HG02981 (cell line): Measurements from ENCODE around the gene NRL.
A peak's percentile ranks its signal among the peaks of the same experiment; 100 is the strongest.
"Not testable (repeated sequence)": the region's sequence is repeated elsewhere in the genome, so short reads cannot be mapped to it uniquely, and the experiment has no call there.

ENCODE experiments used
- ATAC-seq: cut with Tn5 transposase; IDR thresholded peaks from one replicate; pipeline ENCODE4 v1.9.1; 2021; ENCODE audit warnings: mild to moderate bottlenecking, moderate library complexity; ENCODE audit not compliant: unreplicated experiment

NRL gene

GRCh38 chr14:24127673-24128072 is 12.9 kb upstream of the NRL start:
- no peak for ATAC-seq

GRCh38 chr14:24126939-24127338 is 12.2 kb upstream of the NRL start:
- no peak for ATAC-seq

GRCh38 chr14:24123424-24124417 is 9.0 kb upstream of the NRL start:
- peak; percentile 45 for ATAC-seq

- no peak for ATAC-seq
Observed at GRCh38 chr14:24122898-24123297, 8.1 kb upstream of the NRL start.

GRCh38 chr14:24122416-24122815 is 7.7 kb upstream of the NRL start:
- ATAC-seq = no peak

- no peak for ATAC-seq
Observed at GRCh38 chr14:24121210-24121609, 6.5 kb upstream of the NRL start.

- no peak for ATAC-seq
Observed at GRCh38 chr14:24119691-24120090, 4.9 kb upstream of the NRL start.

GRCh38 chr14:24117179-24117578 is 2.4 kb upstream of the NRL start:
- no peak for ATAC-seq

- no peak for ATAC-seq
Observed at GRCh38 chr14:24116128-24116814, 1.5 kb upstream of the NRL start.

GRCh38 chr14:24115422-24116127 is 826 bp upstream of the NRL start:
- no peak for ATAC-seq

GRCh38 chr14:24113801-24114531 is 783 bp downstream of the NRL start:
- ATAC-seq = peak; percentile 29

GRCh38 chr14:24113379-24113800 is 1.4 kb downstream of the NRL start:
- ATAC-seq = no peak

GRCh38 chr14:24110523-24110922 is 4.2 kb downstream of the NRL start:
- ATAC-seq = no peak

GRCh38 chr14:24110060-24110459 is 4.7 kb downstream of the NRL start:
- ATAC-seq = no peak

- no peak for ATAC-seq
Observed at GRCh38 chr14:24108336-24108874, 6.3 kb downstream of the NRL start.

GRCh38 chr14:24106672-24107271 is 8.0 kb downstream of the NRL start:
- ATAC-seq = no peak

- ATAC-seq = not testable (repeated sequence)
Observed at GRCh38 chr14:24105609-24106239, 9.0 kb downstream of the NRL start.

GRCh38 chr14:24103451-24103850 is 11.3 kb downstream of the NRL start:
- ATAC-seq = no peak

GRCh38 chr14:24102357-24103048 is 12.2 kb downstream of the NRL start:
- no peak for ATAC-seq
